Measurements from ENCODE around the gene ADIPOR2.

DNA sequence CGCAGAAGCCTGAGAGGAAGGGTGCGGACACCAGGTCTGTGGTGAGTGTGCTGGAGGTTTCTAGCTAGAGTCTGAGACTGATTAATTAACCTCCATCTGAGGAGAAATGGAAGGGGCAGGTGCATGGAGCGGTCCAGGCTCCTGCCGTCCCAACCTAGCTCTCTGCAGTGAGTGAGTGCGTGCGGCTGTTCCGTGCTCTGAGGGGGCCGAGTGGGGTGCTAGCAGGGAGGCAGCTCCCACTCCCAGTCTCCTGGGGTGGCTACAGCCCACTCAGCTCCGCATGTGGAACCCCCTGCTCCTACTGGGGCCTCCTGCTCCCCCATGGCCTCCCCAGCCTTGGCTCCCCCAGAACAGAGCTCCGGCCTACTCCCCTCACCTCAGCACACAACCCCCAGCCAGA lies 132.4 kb downstream of the ADIPOR2 start:
- TF ChIP-seq, protein P1, sequence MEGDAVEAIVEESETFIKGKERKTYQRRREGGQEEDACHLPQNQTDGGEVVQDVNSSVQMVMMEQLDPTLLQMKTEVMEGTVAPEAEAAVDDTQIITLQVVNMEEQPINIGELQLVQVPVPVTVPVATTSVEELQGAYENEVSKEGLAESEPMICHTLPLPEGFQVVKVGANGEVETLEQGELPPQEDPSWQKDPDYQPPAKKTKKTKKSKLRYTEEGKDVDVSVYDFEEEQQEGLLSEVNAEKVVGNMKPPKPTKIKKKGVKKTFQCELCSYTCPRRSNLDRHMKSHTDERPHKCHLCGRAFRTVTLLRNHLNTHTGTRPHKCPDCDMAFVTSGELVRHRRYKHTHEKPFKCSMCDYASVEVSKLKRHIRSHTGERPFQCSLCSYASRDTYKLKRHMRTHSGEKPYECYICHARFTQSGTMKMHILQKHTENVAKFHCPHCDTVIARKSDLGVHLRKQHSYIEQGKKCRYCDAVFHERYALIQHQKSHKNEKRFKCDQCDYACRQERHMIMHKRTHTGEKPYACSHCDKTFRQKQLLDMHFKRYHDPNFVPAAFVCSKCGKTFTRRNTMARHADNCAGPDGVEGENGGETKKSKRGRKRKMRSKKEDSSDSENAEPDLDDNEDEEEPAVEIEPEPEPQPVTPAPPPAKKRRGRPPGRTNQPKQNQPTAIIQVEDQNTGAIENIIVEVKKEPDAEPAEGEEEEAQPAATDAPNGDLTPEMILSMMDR (IDR thresholded peaks at IDR 0.05; ENCODE audit: low read depth, low read length, missing input control), result no peak
- TF ChIP-seq RAD21 (IDR thresholded peaks at IDR 0.05), result no peak
- TF ChIP-seq JUND (IDR thresholded peaks at IDR 0.05), result no peak
- TF ChIP-seq SP1 (IDR thresholded peaks at IDR 0.05), result no peak
- TF ChIP-seq MAX (IDR thresholded peaks at IDR 0.05), result no peak
